HG03575 (cell line): ENCODE data around the gene TTC3.

Source experiments
- ATAC-seq: cut with Tn5 transposase; IDR thresholded peaks from one replicate; pipeline ENCODE4 v1.9.1; 2021; ENCODE audit not compliant: unreplicated experiment, insufficient number of reproducible peaks, low FRiP score; ENCODE audit errors: extremely low read depth

Gene TTC3

GRCh38 chr21:37059181-37059580 lies 13.9 kb upstream of the TTC3 start:
- no peak for ATAC-seq

GRCh38 chr21:37060296-37060695 lies 12.8 kb upstream of the TTC3 start:
- no peak for ATAC-seq

DNA sequence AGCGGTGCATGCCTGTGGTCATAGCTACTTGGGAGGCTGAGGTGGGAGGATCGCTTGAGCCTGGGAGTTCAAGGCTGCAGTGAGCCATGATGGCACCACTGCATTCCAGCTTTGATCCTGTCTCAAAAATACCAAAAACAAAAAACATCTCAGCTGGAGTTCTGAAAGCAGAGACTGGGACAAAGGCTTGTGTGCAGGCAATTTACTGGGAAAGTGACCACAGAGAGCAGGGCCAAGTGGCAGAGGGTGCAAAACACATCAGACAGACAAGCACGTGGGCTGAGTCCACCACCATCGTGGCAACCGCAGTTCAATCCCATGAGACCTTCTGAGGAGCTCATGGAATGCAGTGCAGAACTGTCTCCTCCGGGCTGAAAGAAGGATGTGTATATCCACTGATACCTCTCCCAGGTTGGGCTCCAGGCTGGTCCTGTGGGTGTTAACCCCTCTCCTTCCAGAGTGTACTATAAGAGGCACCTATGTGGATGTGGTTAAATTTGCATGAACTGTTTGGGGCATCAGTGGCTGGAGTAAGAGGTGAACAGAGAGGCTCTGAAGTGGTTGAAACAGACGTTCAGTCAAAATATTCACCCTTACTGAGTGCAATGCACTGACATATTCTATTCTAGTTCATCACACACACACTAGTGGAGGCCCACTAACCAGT lies 11.0 kb upstream of the TTC3 start:
- ATAC-seq, result no peak

DNA sequence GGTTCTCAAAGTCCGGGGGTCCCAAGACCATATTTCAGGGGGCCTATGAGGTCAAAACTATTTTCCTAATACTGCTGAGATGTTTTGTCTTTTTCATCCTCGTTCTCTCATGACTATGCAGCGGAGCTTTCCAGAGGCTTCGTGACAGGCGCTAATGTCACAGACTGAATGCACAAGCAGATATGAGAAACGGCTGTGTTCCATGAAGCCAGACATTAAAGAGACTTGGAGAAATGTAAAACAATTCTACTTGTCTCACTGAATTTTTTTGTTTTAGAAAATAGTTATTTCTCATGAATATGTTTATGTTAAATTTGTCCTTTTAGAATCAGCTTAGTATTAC lies 10.5 kb upstream of the TTC3 start:
- ATAC-seq, result no peak

DNA sequence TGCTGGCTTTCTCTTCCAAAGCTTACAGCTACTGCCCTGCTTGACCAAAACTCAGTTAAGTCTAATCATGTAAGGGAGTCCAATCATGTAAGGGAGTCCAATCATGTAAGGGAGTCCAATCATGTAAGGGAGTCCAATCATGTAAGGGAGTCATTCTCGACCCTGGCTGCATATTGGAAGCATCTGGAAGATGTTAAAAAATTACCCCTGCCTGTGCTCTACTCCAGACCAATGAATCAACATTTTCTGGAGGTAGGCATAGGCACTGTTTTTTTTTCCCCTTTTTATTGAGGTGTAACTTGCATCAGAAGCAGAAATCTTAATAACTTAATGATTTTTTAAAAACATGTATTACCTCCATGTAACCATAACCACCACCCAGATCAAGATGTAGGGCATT lies 9.6 kb upstream of the TTC3 start:
- no peak for ATAC-seq

DNA sequence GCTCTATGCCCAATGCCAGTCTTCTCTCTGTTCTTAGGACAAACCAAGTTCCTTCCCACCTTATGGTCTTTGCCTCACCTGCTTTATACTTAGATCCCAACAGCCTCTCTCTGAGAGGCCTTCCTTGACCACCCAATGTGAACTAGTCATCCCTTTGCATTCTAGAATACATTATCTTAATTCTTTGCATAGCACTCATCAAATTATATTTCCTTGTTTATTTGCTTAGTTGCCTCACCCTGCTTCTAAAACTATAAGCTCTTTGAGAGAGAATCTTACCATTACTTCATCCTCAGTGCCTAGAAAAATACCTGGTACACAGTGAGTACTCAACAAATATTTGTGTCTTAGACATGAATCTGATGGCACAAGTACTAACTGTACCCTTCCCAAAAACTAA lies 8.2 kb upstream of the TTC3 start:
- ATAC-seq, result no peak

GRCh38 chr21:37065561-37066177 lies 7.4 kb upstream of the TTC3 start:
- ATAC-seq, result no peak

DNA sequence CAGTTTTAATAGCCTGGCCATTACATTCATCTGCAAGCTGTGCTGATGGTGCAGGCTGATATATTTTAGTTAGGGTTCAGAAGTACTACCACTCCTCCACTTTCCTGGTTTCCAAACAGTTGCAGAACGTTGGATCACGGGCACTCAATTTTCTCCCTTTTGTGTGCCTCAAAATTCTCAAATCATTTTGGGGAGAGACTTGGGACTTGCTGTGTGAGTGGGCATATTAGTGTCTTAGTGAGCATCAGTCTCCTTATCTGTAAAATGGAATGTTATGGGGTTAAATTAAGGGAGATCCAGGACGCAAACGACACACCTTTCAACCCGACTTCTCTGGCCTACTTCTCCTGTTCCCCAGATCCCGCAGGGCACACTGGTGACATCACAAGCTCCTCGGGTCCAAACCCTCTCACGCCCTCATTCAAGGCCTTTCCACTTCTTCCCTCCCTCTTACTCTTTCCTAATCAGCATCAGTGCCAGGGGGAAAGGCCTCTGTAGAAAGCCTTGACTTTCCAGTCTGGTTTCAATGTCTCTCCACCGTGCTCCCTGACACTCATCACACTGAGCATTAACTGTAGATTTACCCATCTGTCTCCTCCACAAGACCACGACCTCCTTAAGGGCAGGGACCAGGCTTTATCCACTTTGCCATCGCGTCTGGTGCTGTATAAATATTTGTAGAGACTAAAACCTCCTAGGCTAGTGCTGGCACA lies 1.3 kb upstream of the TTC3 start:
- ATAC-seq, result no peak

- ATAC-seq, result no peak
Measured at GRCh38 chr21:37072274-37072987, 623 bp upstream of the TTC3 start.

GRCh38 chr21:37073417-37074196 lies 553 bp downstream of the TTC3 start:
- no peak for ATAC-seq

- no peak for ATAC-seq
Measured at GRCh38 chr21:37074197-37074510, 1.1 kb downstream of the TTC3 start.

GRCh38 chr21:37074546-37074945 lies 1.5 kb downstream of the TTC3 start:
- no peak for ATAC-seq

DNA sequence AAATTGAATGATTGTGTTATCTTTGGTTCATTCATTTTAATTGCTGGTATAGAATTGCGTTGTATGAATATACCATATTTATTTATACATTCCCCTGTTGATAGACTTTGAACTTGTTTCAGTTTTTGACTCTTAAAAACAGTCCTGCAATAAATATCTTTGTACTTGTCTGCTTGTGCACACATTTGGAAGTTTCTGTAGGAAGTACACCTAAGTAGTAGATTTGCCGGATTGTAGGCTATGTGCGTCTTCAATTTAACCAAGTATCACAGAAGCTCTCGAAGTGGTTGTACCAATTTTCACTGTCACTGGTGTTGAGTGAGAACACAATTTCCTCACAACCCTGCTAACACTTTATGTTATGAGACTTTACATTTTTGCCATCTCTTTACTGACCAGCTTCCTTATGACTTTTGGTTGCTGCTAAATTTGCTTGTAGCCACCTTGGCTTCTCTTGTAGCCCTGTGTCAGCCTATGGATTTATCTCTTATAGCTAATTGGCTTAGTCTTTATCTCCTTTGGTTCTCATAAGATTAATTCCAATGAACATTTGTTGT lies 2.2 kb downstream of the TTC3 start:
- ATAC-seq, result no peak

DNA sequence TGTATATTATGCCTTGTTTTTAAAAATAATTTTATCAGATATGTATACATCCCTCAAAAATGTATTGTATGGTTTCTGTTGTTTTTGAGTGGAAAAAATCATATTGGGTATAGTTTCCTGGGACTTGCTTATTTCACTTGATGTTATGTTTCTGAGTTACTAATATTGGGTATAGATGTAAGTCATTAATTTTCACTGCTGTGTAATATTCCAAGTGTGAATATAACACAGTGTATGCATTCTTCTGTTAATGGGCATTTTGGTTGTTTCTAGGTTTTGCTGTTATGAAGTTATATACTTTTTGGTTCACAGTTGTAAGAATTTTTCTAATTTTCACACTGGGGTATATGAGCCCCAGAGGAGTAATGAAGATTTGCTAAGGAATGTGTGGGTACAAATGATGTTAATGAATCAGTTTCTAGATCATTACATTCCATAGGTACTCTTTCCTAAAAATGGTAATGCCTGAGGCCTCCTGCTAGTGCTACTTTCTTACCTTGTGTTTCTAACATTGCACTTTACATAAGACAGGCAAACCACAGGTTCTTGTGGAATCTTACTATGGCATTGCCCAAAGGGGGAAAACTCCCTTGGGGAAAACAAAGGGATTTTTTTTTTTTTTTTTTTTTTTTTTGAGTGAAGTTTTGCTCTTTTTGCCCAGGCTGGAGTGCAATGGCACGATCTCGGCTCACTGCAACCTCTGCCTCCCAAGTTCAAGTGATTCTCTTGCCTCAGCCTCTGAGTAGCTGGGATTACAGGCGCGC lies 3.2 kb downstream of the TTC3 start:
- no peak for ATAC-seq

GRCh38 chr21:37077403-37077802 lies 4.3 kb downstream of the TTC3 start:
- ATAC-seq, result no peak

DNA sequence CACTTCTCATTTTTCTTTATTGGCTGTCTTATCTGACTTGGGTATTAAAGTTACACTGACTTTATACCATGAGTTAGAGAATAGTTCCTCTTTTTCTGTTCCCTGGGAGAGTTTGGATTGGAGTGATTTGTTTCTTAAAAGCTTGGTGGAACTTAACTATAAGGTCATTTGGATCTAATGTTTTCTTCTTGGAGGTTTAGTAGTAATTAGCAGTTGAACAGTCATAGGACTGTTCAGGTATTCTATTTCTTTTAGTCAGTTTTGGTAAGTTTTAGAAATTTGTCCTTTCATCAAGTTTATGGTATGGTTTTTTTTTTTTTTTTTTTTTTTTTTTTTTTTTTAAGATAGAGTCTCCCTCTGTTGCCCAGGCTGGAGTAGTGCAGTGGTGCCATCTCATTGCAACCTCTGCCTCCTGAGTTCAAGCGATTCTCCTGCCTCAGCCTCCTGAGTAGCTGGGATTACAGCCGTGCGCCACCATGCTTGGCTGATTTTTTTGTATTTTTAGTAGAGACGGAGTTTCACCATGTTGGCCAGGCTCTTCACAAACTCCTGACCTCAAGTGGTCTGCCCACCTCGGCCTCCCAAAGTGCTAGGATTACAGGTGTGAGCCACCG lies 6.3 kb downstream of the TTC3 start:
- no peak for ATAC-seq

GRCh38 chr21:37082375-37082774 lies 9.3 kb downstream of the TTC3 start:
- ATAC-seq, result no peak
